Gastrocnemius medialis (tissue), 4 donors: ENCODE results near the gene ZNF274.
"Not testable (repeated sequence)": the region's sequence is repeated elsewhere in the genome, so short reads cannot be mapped to it uniquely, and the experiment has no call there.

Experiments
- CTCF ChIP-seq, 5 experiments: fragments of 450-650 bp in 3 of 5; fragments of 200-600 bp in 2 of 5; sonication (generic) in 2 of 5; IDR thresholded peaks in 4 of 5; conservative IDR thresholded peaks in 1 of 5; 1 replicate in 4 of 5; 2 replicates in 1 of 5; pipeline ENCODE4 v1.5.1; 2016 to 2019; ENCODE audit warnings: antibody characterized with exemption in 5 of 5, mild to moderate bottlenecking in 3 of 5, moderate library complexity in 3 of 5
- POLR2A ChIP-seq, 2 donors: fragments of 450-650 bp; IDR thresholded peaks; one replicate each; pipeline ENCODE4 v1.6.1; 2017; ENCODE audit warnings: antibody characterized with exemption in 2 of 2, mild to moderate bottlenecking in 2 of 2, moderate library complexity in 2 of 2

- not testable (repeated sequence) for TF ChIP-seq CTCF (IDR thresholded peaks at IDR 0.05 in 4 of 5, conservative IDR thresholded peaks at IDR 0.05 in 1 of 5); POLR2A (IDR thresholded peaks at IDR 0.05)
Measured at GRCh38 chr19:58147475-58147874, 35.4 kb upstream of the ZNF274 start.
